WTC11 (cell line): ENCODE results near the gene WSB2.

Experiments
- SMAD3 ChIP-seq: sonication (generic); formaldehyde crosslinking; IDR thresholded peaks from 2 replicates; pipeline ENCODE4 v1.8.0; 2022; ENCODE audit warnings: missing genetic modification reagents, mild to moderate bottlenecking, borderline replicate concordance
- ZNF232 ChIP-seq: sonication (generic); formaldehyde crosslinking; IDR thresholded peaks from 2 replicates; pipeline ENCODE4 v1.8.0; 2022; ENCODE audit warnings: mild to moderate bottlenecking, missing genetic modification reagents
- ZNF512 ChIP-seq: sonication (generic); formaldehyde crosslinking; IDR thresholded peaks from 2 replicates; pipeline ENCODE4 v1.8.1; 2022; ENCODE audit warnings: missing genetic modification reagents, borderline replicate concordance

DNA sequence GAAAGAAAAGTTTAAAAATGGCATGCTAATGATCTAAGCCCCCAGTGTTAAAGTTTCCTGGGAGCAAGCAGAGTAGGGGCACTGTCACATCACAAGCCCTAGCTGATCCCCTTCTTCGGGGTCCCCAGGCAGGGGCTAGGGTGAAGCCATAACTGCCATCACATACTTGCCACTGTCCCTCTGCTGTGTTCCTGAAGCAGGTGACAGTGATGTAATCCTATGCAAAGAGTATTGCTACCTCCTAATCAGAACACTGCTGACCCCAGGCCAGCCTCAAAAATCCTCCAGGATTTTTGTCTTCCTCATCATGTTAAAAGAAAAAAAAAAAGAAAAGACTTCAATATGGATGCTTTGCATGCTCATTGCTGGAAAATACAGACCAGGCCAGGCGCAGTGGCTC lies 45.7 kb downstream of the WSB2 start:
- TF ChIP-seq SMAD3 (CRISPR knock-in tag) = no peak
- TF ChIP-seq ZNF232 = no peak
- TF ChIP-seq ZNF512 (CRISPR knock-in tag) = no peak
